ENCODE results near the gene RBM39.

Gene RBM39

GRCh38 chr20:35674921-35675320 is 67.1 kb downstream of the RBM39 start:
- DNase-seq (ENCODE audit: low read depth in 2 of 2), result no peak

- DNase-seq (ENCODE audit: low read depth in 2 of 2), result no peak
Measured at GRCh38 chr20:35673884-35674283, 68.2 kb downstream of the RBM39 start.

- DNase-seq (ENCODE audit: low read depth in 2 of 2), result no peak
Measured at GRCh38 chr20:35669681-35670080, 72.4 kb downstream of the RBM39 start.

- no peak for DNase-seq (ENCODE audit: low read depth in 2 of 2)
Measured at GRCh38 chr20:35669221-35669620, 72.8 kb downstream of the RBM39 start.

- no peak for DNase-seq (ENCODE audit: low read depth in 2 of 2)
Measured at GRCh38 chr20:35665949-35666288, 76.1 kb downstream of the RBM39 start.

GRCh38 chr20:35664466-35665206 is 77.4 kb downstream of the RBM39 start, which contains the start of the genes CPNE1 and RBM12:
Gene CPNE1, minus strand, starts transcription at chr20:35664900. Its CDS starts 31,977 bp downstream, at chr20:35632923.
Gene RBM12, minus strand, starts transcription at chr20:35664900. Its CDS starts 9,578 bp downstream, at chr20:35655322.
- DNase-seq (ENCODE audit: low read depth in 2 of 2), result peak; percentile 85 to 86

GRCh38 chr20:35663516-35664465 is 78.3 kb downstream of the RBM39 start:
- DNase-seq (ENCODE audit: low read depth in 2 of 2), result peak; percentile 22 to 42

- no peak for DNase-seq (ENCODE audit: low read depth in 2 of 2)
Measured at GRCh38 chr20:35662551-35662950, 79.5 kb downstream of the RBM39 start.

- no peak for DNase-seq (ENCODE audit: low read depth in 2 of 2)
Measured at GRCh38 chr20:35661908-35662307, 80.2 kb downstream of the RBM39 start.

- no peak for DNase-seq (ENCODE audit: low read depth in 2 of 2)
Measured at GRCh38 chr20:35661053-35661452, 81.0 kb downstream of the RBM39 start.

- DNase-seq (ENCODE audit: low read depth in 2 of 2), result no peak
Measured at GRCh38 chr20:35660122-35660937, 81.7 kb downstream of the RBM39 start.

GRCh38 chr20:35657271-35657670 is 84.8 kb downstream of the RBM39 start:
- DNase-seq (ENCODE audit: low read depth in 2 of 2), result no peak

- no peak for DNase-seq (ENCODE audit: low read depth in 2 of 2)
Measured at GRCh38 chr20:35654415-35654814, 87.6 kb downstream of the RBM39 start.

GRCh38 chr20:35653893-35654292 is 88.2 kb downstream of the RBM39 start:
- no peak for DNase-seq (ENCODE audit: low read depth in 2 of 2)
